ENCODE measurements around the gene FYN.

The FYN gene

DNA sequence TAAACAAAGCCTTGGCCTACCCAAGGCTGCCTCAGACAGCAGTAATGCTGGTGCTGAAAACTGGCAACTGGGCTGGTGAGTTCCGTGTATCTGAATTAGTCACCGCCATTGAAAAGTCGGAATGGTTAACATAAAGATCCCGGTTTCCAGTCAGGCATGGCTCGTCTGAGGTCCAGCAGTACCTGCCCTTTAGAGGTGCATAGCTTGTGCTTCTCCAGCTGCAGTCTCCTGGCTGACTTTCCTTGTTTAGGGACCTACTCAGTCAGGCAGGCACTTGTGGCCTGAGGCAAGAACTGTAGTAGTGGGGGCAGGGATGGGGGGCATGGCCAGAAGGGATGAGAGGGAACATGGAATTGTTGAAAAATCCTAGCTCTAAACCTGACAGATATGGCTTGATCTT is 101.6 kb downstream of the FYN start:
- ChIA-PET POLR2A (interaction anchor here (1.4 kb wide), 1 partner anchor 17 kb away, joined by 5 read pairs; no protein-coding TSS in a partner anchor), CTCF (no interaction called here)
- no peak for TF ChIP-seq GLIS1 (tag by site-specific recombination; IDR thresholded peaks at IDR 0.05)
- no peak for TF ChIP-seq KLF10 (tag by site-specific recombination; IDR thresholded peaks at IDR 0.05)
- TF ChIP-seq ZBTB49 (tag by site-specific recombination; IDR thresholded peaks at IDR 0.05; ENCODE audit: low read depth): no peak
- no peak for TF ChIP-seq ZNF473 (tag by site-specific recombination; IDR thresholded peaks at IDR 0.05)
- TF ChIP-seq ZNF366 (tag by site-specific recombination; conservative IDR thresholded peaks at IDR 0.05): no peak
- TF ChIP-seq ZNF645 (tag by site-specific recombination; IDR thresholded peaks at IDR 0.05): no peak
- no peak for TF ChIP-seq ZNF561 (tag by site-specific recombination; IDR thresholded peaks at IDR 0.05; ENCODE audit: borderline replicate concordance)
- no peak for TF ChIP-seq HOXA7 (CRISPR knock-in tag; IDR thresholded peaks at IDR 0.05; ENCODE audit: borderline replicate concordance)
- TF ChIP-seq MEIS1 (CRISPR knock-in tag; IDR thresholded peaks at IDR 0.05; ENCODE audit: borderline replicate concordance): no peak
- no peak for TF ChIP-seq ZNF146 (tag by site-specific recombination; IDR thresholded peaks at IDR 0.05)
- no peak for TF ChIP-seq ZNF23 (tag by site-specific recombination; IDR thresholded peaks at IDR 0.05; ENCODE audit: borderline replicate concordance)
- no peak for TF ChIP-seq ZNF433 (tag by site-specific recombination; IDR thresholded peaks at IDR 0.05; ENCODE audit: low read depth)
- no peak for TF ChIP-seq ZNF10 (tag by site-specific recombination; IDR thresholded peaks at IDR 0.05)
- no peaks in the 10 kb centered on the region for H3K9me3 ChIP-seq (ENCODE audit: control insufficient read depth, insufficient read depth, low read depth, low read length)
- no peak overlapping the region for H3K4me3 ChIP-seq (ENCODE audit: low read depth, low read length)
- H3K36me3 ChIP-seq (ENCODE audit: control insufficient read depth in 2 of 2, insufficient read depth in 1 of 2, low read length in 2 of 2): no peaks in the 10 kb centered on the region
- H3K27ac ChIP-seq (ENCODE audit: extremely low read depth, low read depth, low read length): no peak overlapping the region
- peaks cover 17% of the 10 kb centered on the region; the same call in 1 of the 2 replicates for H3K4me1 ChIP-seq (ENCODE audit: control insufficient read depth, insufficient read depth, low read length)

DNA sequence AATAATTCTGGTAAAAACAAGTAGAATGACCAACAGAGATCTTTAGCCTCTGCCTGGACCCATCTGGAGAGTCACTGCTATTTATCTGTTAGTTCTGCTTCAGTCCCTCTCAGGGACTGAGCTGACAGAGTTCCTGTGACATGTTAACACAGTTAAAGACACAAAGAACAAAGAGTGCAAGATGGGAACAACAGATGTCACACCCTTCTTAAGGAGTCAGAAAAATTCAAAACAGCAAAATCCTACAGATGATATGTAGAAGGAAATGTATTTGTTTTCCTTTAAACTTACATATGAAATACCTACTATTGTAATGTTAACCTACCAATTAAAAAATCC is 102.2 kb downstream of the FYN start:
- Histone ChIP-seq H3K27ac (ENCODE audit: extremely low read depth, low read depth, low read length) (no peak overlapping the region), H3K36me3 (ENCODE audit: control insufficient read depth in 2 of 2, insufficient read depth in 1 of 2, low read length in 2 of 2) (no peaks in the 10 kb centered on the region), H3K9me3 (ENCODE audit: control insufficient read depth, insufficient read depth, low read depth, low read length) (no peaks in the 10 kb centered on the region), H3K4me3 (ENCODE audit: low read depth, low read length) (no peak overlapping the region), H3K4me1 (ENCODE audit: control insufficient read depth, insufficient read depth, low read length) (peaks cover 11% of the 10 kb centered on the region; the same call in 1 of the 2 replicates)
- ChIA-PET POLR2A (interaction anchor here (1.4 kb wide), 1 partner anchor 18 kb away, joined by 5 read pairs; no protein-coding TSS in a partner anchor), CTCF (no interaction called here)
- TF ChIP-seq ZNF510 (tag by site-specific recombination; IDR thresholded peaks at IDR 0.05; ENCODE audit: insufficient replicate concordance) (no peak), PRDM10 (tag by site-specific recombination; IDR thresholded peaks at IDR 0.05) (peak; percentile 5; the same call in 1 of the 2 replicates)

Measured in HEK293 (cell line).